Jurkat, Clone E6-1 (cell line): ENCODE measurements around the gene NALCN.

Source experiments
- DNase-seq: peaks from one replicate; pipeline ENCODE4 v3.0.0-alpha.2; 2011; ENCODE audit warnings: low read depth, low spot score
- H3K4me3 ChIP-seq: 2 replicates; pipeline ENCODE4 v1.5.1; 2011; ENCODE audit warnings: mild to moderate bottlenecking, low read length, control low read depth, moderate library complexity

NALCN gene

DNA sequence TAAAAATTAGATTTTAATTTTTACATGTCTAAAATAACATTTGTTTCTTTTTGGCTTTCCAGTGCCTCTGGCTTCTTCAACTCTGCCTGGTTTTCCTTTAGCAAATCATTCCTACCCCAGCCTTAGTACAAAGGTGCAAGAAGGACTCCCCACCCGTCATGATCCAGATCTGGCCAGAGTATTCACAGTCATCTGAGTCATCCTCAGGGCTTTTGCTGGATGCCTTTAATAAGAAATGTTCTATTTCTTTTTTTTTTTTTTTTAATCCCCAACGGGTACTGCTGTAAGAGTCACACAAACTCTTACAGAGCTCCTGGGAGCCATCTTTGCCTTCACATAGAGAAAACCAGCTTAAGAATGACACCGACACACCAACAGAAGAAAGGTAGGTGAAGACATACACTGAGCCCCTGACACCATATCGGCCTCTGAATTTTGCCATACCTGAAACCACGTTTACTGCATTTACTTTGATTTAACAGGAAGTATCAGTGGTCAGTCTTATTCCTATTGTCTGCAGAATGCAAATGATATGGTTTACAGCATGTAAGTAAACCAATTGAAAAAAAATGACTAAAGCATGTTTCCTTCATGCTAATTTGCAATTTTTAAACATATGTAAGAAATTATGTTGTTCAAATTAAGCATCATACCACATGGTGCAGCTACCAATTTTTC, 184.4 kb downstream of the NALCN start:
- no peak for DNase-seq

GRCh38 chr13:101230271-101230890, 185.9 kb downstream of the NALCN start:
- no peak overlapping the region for H3K4me3 ChIP-seq
- no peak for DNase-seq

More for the DNA sequence above, 184.4 kb downstream of the NALCN start:
- no peak overlapping the region for H3K4me3 ChIP-seq

DNA sequence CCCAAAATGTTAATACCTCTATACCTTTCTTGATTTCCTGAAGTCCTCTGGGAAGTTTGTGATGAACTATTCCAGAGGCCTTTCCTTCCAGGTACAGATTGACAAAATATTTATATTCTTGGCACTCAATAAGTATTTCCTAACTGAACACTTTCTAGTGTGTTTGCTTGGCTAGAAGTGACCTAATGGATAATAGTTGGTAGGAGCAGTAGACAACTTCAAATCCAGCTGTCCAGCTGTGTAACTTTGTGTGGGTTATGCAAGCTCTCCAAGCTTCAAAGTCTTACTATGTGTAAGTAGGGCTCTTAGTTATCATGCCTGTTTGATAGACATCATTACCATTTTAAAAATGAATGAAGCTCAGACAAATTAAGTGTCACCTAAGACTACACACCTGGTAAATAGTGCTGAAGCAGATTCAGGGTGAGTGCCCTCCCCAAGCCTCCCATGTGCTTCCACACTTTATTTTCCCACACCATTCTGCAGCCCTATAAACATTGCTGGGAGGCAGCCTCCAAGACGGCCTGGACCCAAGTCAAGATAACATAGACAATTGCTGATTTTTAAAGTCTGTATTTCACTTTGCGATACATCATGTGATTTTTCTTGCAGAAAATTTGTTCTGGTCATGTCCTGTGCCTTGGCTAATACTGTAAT, 196.6 kb downstream of the NALCN start:
- H3K4me3 ChIP-seq: no peak overlapping the region
- no peak for DNase-seq

DNA sequence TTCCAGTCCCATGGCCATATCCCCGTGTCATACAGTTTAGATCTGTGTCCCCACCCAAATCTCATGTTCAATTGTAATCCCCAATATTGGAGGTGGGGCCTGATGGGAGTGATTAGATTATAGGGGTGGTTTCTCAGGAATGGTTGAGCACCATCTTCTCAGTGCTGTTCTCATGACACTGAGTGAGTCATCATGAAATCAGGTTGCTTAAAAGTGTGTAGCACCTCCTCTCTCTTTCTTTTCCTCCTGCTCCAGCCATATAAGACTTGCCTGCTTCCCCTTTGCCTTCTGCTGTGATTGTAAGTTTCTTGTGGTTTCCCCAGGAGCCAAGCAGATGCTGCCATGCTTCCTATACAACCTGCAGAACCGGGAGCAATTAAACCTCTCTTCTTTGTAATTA, 197.8 kb downstream of the NALCN start:
- DNase-seq: no peak

GRCh38 chr13:101217086-101217485, 199.2 kb downstream of the NALCN start:
- H3K4me3 ChIP-seq: no peak overlapping the region
- DNase-seq: no peak

More for the DNA sequence above, 197.8 kb downstream of the NALCN start:
- no peak overlapping the region for H3K4me3 ChIP-seq

- H3K4me3 ChIP-seq: no peak overlapping the region
- DNase-seq: no peak
Measured at GRCh38 chr13:101211261-101211660, 205.0 kb downstream of the NALCN start.

GRCh38 chr13:101210774-101211173, 205.5 kb downstream of the NALCN start:
- no peak for DNase-seq
- H3K4me3 ChIP-seq: no peak overlapping the region

GRCh38 chr13:101209206-101209893, 207.0 kb downstream of the NALCN start:
- H3K4me3 ChIP-seq: no peak overlapping the region
- DNase-seq: no peak

GRCh38 chr13:101205408-101205807, 210.9 kb downstream of the NALCN start:
- no peak overlapping the region for H3K4me3 ChIP-seq
- no peak for DNase-seq

DNA sequence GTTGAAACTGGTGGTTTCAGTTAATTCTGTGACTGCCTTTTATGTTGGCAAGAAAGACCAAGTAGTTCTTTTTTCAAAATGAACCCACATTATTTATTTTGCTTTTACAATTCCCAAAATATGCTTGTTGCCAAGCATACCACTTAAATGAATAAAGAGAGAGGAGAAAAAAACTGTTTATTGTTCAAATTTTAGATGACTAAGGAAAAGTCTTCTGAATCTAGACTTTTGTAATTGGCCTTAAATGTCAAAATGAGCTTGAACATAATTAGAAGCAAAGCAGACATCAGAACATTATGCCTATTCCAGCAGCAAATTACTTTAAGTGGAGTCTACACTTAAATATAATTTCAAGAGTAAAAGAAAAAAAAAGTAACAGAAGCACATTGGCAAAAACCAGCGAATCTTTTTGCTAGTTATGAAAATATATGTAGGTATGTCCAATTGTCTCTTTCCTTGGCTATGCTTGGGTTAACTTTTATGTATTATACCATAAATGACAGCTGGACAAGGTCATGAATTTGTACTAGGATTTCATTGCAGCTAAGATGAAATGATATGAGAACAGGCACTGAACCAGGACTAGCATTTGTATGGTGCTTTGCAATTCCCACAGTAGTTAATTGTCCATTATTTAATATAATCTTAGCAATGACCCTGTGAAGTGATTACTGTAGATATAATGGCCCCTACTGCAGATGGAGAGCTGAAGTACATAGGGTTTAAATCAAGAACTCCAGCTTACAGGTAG, 211.9 kb downstream of the NALCN start:
- no peak for DNase-seq
- no peak overlapping the region for H3K4me3 ChIP-seq

DNA sequence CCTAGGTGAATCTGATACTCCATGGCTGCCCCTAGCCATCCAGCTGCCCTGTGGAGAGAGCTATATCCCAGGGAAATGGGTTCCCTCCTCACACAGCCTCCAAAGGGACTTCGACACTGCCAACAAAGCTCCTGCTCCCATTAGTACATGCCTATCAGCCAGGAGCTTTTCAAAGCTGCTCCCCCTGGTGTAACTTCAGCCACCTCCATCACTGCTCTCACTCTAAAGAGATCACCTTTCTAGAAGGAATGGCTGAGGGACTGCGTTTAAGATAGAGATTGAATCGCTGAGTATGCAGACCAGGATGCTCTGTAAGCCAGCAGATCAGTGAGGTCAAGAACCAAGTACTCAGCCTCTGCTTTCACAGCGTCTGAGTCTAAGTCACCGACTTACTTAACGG, 213.7 kb downstream of the NALCN start:
- DNase-seq: no peak
- H3K4me3 ChIP-seq: no peak overlapping the region

DNA sequence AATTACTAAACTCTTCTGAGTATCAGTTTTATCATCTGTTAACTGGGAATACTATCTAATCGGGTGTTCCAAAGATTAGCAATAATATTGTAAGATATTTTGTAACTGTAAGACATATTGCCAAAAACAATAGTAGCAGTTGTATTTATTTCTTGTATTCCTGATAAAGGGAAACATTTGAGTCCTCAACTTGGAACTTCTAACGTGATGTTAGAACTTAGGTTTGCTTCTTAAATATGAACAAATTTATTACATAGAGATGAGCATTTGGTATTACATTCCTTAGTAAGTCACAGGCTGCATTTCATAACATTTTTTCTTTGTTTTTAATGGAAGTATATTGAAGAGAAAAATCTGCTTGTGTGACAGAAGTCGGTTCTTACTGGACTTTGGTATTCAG, 225.3 kb downstream of the NALCN start:
- no peak for DNase-seq
- no peak overlapping the region for H3K4me3 ChIP-seq

DNA sequence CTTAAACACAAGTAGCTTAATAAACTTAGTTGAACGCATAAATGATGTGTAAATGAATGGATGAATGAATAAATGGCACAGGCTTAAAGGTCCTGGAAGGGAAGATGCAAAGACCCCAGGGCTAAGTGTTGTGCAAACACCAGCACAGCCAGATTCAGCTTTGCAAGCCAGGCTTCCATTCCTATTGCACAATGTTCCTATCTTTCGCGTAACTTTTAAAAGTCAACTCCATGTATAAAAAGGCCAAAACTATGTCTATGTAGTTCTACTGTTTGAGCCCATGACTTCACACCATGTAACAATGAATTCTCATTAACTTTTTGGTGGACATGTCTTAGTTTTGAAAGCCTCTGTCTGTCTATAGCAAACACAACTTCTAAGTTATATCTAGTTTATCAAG, 226.0 kb downstream of the NALCN start:
- DNase-seq: no peak
- no peak overlapping the region for H3K4me3 ChIP-seq

- H3K4me3 ChIP-seq: no peak overlapping the region
- DNase-seq: no peak
Measured at GRCh38 chr13:101185606-101186005, 230.7 kb downstream of the NALCN start.

GRCh38 chr13:101181076-101181685, 235.1 kb downstream of the NALCN start:
- H3K4me3 ChIP-seq: no peak overlapping the region
- DNase-seq: no peak

- DNase-seq: no peak
- H3K4me3 ChIP-seq: no peak overlapping the region
Measured at GRCh38 chr13:101179021-101179420, 237.3 kb downstream of the NALCN start.

- DNase-seq: no peak
- no peak overlapping the region for H3K4me3 ChIP-seq
Measured at GRCh38 chr13:101178406-101178805, 237.9 kb downstream of the NALCN start.

DNA sequence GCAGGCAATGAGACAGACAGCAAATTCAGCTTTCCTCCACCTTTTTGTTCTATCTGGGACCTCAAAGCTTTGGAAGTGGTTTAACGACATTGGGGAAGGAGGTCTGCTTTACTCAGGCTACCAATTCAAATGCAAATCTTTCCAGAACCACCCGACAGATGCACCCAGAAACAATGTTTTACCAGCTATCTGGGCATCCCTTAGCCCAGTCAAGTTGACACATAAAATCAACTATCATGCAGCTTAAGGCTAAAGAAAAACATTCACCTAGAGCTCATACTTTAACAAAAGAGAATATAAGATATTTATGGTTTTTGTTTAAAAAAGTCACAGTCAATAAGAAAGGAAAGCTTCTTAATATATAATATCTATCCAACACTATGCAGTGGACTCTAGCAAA, 246.0 kb downstream of the NALCN start:
- DNase-seq: no peak
- no peak overlapping the region for H3K4me3 ChIP-seq

DNA sequence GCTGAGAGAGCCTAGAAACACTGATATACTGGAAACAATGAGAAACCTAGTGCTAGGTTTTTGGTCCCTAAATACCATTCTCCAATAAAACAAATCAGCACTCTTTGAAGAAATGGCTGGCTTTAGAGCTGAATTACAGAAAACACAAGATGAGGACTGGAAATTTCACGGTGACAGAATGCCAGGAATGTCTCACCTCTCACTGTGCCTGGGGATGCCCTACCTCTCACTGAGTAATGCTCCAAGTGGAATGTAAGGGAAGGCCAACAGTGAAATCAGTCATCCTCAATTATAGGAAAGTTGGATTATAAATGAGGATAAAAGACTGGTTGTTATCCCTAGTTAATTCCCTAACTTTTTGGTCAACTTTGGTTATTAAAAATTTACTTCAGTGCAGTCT, 259.0 kb downstream of the NALCN start:
- DNase-seq: no peak
- no peak overlapping the region for H3K4me3 ChIP-seq
